Stimulated activated naive CD8-positive, alpha-beta T cell treated with anti-CD3 and anti-CD28 coated beads, Interleukin-15, Interleukin-2, amounts not matched to agents 100 ng/mL and 50 ng/mL, for 24 hours (primary cell): ENCODE results near the gene FRMPD2.
"Not testable (repeated sequence)": the region's sequence is repeated elsewhere in the genome, so short reads cannot be mapped to it uniquely, and the experiment has no call there.

Experiments used
- H3K27ac Mint-ChIP-seq: one replicate; pipeline ENCODE4 v1.8.0; 2021; ENCODE audit warnings: mild to moderate bottlenecking, mixed read lengths
- H3K27me3 Mint-ChIP-seq: one replicate; pipeline ENCODE4 v1.8.0; 2021; ENCODE audit warnings: mixed read lengths
- H3K36me3 Mint-ChIP-seq: one replicate; pipeline ENCODE4 v1.8.0; 2021; ENCODE audit warnings: low read depth, mixed read lengths
- H3K4me1 Mint-ChIP-seq: one replicate; pipeline ENCODE4 v1.8.0; 2021; ENCODE audit warnings: low read depth, mixed read lengths
- H3K4me3 Mint-ChIP-seq: one replicate; pipeline ENCODE4 v1.8.0; 2021; ENCODE audit warnings: mild to moderate bottlenecking, mixed read lengths
- H3K9me3 Mint-ChIP-seq: one replicate; pipeline ENCODE4 v1.8.0; 2021; ENCODE audit warnings: mixed read lengths

The FRMPD2 gene

GRCh38 chr10:48251152-48251524 is 23.4 kb downstream of the FRMPD2 start:
- Mint-ChIP-seq H3K4me3 (no peak overlapping the region), H3K9me3 (no peaks in the 10 kb centered on the region), H3K4me1 (no peaks in the 10 kb centered on the region), H3K27me3 (no peaks in the 10 kb centered on the region), H3K27ac (no peak overlapping the region), H3K36me3 (no peaks in the 10 kb centered on the region)

- no peak overlapping the region for H3K4me3 Mint-ChIP-seq
- H3K36me3 Mint-ChIP-seq = no peaks in the 10 kb centered on the region
- H3K4me1 Mint-ChIP-seq = no peaks in the 10 kb centered on the region
- H3K27ac Mint-ChIP-seq = no peak overlapping the region
- H3K27me3 Mint-ChIP-seq = no peaks in the 10 kb centered on the region
- H3K9me3 Mint-ChIP-seq = no peaks in the 10 kb centered on the region
These were observed 24.6 kb downstream of the FRMPD2 start for GRCh38 chr10:48249763-48250351.

- Mint-ChIP-seq H3K36me3 (no peaks in the 10 kb centered on the region), H3K4me3 (no peak overlapping the region), H3K9me3 (no peaks in the 10 kb centered on the region), H3K27ac (no peak overlapping the region), H3K4me1 (no peaks in the 10 kb centered on the region), H3K27me3 (no peaks in the 10 kb centered on the region)
These were observed 25.3 kb downstream of the FRMPD2 start for GRCh38 chr10:48249004-48249762.

GRCh38 chr10:48248462-48248861 is 26.0 kb downstream of the FRMPD2 start:
- no peak overlapping the region for H3K4me3 Mint-ChIP-seq
- no peak overlapping the region for H3K27ac Mint-ChIP-seq

GRCh38 chr10:48247680-48248079 is 26.8 kb downstream of the FRMPD2 start:
- no peaks in the 10 kb centered on the region for H3K4me1 Mint-ChIP-seq
- H3K9me3 Mint-ChIP-seq = no peaks in the 10 kb centered on the region
- no peaks in the 10 kb centered on the region for H3K36me3 Mint-ChIP-seq
- no peak overlapping the region for H3K4me3 Mint-ChIP-seq
- no peak overlapping the region for H3K27ac Mint-ChIP-seq
- peaks cover 6% of the 10 kb centered on the region for H3K27me3 Mint-ChIP-seq

More at GRCh38 chr10:48248462-48248861, 26.0 kb downstream of the FRMPD2 start:
- H3K36me3 Mint-ChIP-seq = no peaks in the 10 kb centered on the region
- no peaks in the 10 kb centered on the region for H3K4me1 Mint-ChIP-seq
- peaks cover 1% of the 10 kb centered on the region for H3K27me3 Mint-ChIP-seq
- H3K9me3 Mint-ChIP-seq = no peaks in the 10 kb centered on the region

- peaks cover 6% of the 10 kb centered on the region for H3K27me3 Mint-ChIP-seq
- no peaks in the 10 kb centered on the region for H3K9me3 Mint-ChIP-seq
- H3K36me3 Mint-ChIP-seq = no peaks in the 10 kb centered on the region
- no peak overlapping the region for H3K27ac Mint-ChIP-seq
- H3K4me1 Mint-ChIP-seq = no peaks in the 10 kb centered on the region
- H3K4me3 Mint-ChIP-seq = no peak overlapping the region
These were observed 28.0 kb downstream of the FRMPD2 start for GRCh38 chr10:48246501-48246900.

- Mint-ChIP-seq H3K4me1 (no peaks in the 10 kb centered on the region), H3K36me3 (no peaks in the 10 kb centered on the region), H3K9me3 (no peaks in the 10 kb centered on the region), H3K4me3 (no peak overlapping the region), H3K27me3 (peaks cover 6% of the 10 kb centered on the region), H3K27ac (no peak overlapping the region)
These were observed 28.5 kb downstream of the FRMPD2 start for GRCh38 chr10:48245977-48246376.

- H3K36me3 Mint-ChIP-seq, H3K4me1 Mint-ChIP-seq, H3K9me3 Mint-ChIP-seq, H3K4me3 Mint-ChIP-seq, H3K27ac Mint-ChIP-seq, H3K27me3 Mint-ChIP-seq: not testable (repeated sequence)
These were observed 30.6 kb downstream of the FRMPD2 start for GRCh38 chr10:48243921-48244320.

- H3K27ac Mint-ChIP-seq = no peak overlapping the region
- H3K9me3 Mint-ChIP-seq = no peaks in the 10 kb centered on the region
- H3K36me3 Mint-ChIP-seq = no peaks in the 10 kb centered on the region
- H3K4me3 Mint-ChIP-seq = no peak overlapping the region
- no peaks in the 10 kb centered on the region for H3K4me1 Mint-ChIP-seq
- H3K27me3 Mint-ChIP-seq = peaks cover 6% of the 10 kb centered on the region
These were observed 31.0 kb downstream of the FRMPD2 start for GRCh38 chr10:48243487-48243886.

GRCh38 chr10:48242171-48242904 is 32.2 kb downstream of the FRMPD2 start:
- H3K36me3 Mint-ChIP-seq = no peaks in the 10 kb centered on the region
- H3K4me1 Mint-ChIP-seq = no peaks in the 10 kb centered on the region
- H3K27ac Mint-ChIP-seq = no peak overlapping the region
- H3K9me3 Mint-ChIP-seq = no peaks in the 10 kb centered on the region
- H3K27me3 Mint-ChIP-seq = peaks cover 6% of the 10 kb centered on the region
- H3K4me3 Mint-ChIP-seq = no peak overlapping the region

- H3K36me3 Mint-ChIP-seq = no peaks in the 10 kb centered on the region
- no peak overlapping the region for H3K27ac Mint-ChIP-seq
- no peaks in the 10 kb centered on the region for H3K4me1 Mint-ChIP-seq
- no peaks in the 10 kb centered on the region for H3K9me3 Mint-ChIP-seq
- peaks cover 6% of the 10 kb centered on the region for H3K27me3 Mint-ChIP-seq
- H3K4me3 Mint-ChIP-seq = no peak overlapping the region
These were observed 33.2 kb downstream of the FRMPD2 start for GRCh38 chr10:48241332-48241731.

GRCh38 chr10:48240196-48240595 is 34.3 kb downstream of the FRMPD2 start:
- H3K4me3 Mint-ChIP-seq = no peak overlapping the region
- H3K27me3 Mint-ChIP-seq = peaks cover 6% of the 10 kb centered on the region
- H3K9me3 Mint-ChIP-seq = no peaks in the 10 kb centered on the region
- no peak overlapping the region for H3K27ac Mint-ChIP-seq
- H3K4me1 Mint-ChIP-seq = no peaks in the 10 kb centered on the region
- no peaks in the 10 kb centered on the region for H3K36me3 Mint-ChIP-seq

- no peak overlapping the region for H3K27ac Mint-ChIP-seq
These were observed 34.9 kb downstream of the FRMPD2 start for GRCh38 chr10:48239618-48240017.

GRCh38 chr10:48238826-48239520 is 35.5 kb downstream of the FRMPD2 start:
- Mint-ChIP-seq H3K4me1 (no peaks in the 10 kb centered on the region), H3K9me3 (no peaks in the 10 kb centered on the region), H3K27me3 (peaks cover 6% of the 10 kb centered on the region), H3K27ac (no peak overlapping the region), H3K4me3 (no peak overlapping the region), H3K36me3 (no peaks in the 10 kb centered on the region)

More at GRCh38 chr10:48239618-48240017, 34.9 kb downstream of the FRMPD2 start:
- Mint-ChIP-seq H3K4me3 (no peak overlapping the region), H3K9me3 (no peaks in the 10 kb centered on the region), H3K36me3 (no peaks in the 10 kb centered on the region), H3K27me3 (peaks cover 6% of the 10 kb centered on the region), H3K4me1 (no peaks in the 10 kb centered on the region)
